ENCODE data around the gene EIF4A2. TPM values are rescaled to one million over a fixed set of nuclear protein-coding genes. Genes with fewer than 3 reads are reported as not detected.

EIF4A2 gene
- total and polyA plus RNA-seq, 2 of the 13 experiments (the other 11 are each of a cell fraction or from before 2014, with no cell fraction given) = 480 to 596 TPM

DNA sequence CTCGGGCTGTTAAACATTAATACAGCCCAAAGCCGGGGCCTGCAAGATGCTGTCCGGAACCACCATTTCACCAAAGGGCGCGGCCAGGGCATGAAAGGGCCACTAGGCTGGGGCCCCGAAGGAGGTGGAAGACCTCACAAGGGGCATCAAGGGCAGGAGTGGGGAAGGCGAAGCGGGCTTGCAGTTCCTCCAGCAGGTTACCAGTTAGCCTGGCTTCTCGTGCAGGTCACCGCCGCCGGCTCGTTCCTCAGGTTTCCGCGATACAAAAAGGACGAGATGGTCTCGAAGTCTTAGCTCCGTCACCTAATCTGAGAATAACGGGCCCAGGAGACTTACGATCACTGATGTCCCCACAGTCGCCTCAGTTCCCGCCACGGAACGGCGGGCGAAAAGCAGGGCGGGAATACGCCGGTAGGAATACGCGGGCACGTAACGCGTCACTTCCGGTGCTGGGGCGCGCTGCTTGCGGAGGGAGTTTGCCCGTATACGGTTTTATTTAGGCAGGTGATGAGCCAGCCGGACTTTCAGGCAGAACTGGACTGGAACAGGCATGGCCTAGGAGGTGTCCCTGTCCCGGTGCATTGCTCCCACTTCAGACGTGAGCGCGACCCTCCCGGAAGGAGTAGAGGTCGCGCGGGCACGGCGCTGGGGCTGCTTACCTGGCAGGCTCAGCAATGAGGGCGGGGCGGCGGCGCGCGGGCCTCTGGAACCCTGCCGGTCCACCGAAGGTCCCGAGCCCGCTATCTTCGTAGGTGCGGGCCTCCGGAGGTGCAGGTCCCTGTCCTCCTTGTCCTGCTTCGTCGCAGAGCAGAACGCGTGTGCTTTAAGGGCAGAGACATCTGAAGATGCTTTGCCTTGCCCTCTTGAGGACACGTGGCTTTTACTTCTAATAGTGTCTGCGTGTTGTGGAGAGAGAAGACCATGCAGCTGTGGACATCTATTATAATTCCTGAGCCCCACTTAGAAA is 23.0 kb downstream of the EIF4A2 start, which contains the start of gene RFC4 (continued):
- TF ChIP-seq ZNF121 (CRISPR knock-in tag; IDR thresholded peaks at IDR 0.05) (no peak), MEIS2 (CRISPR knock-in tag; IDR thresholded peaks at IDR 0.05) (no peak), REL (CRISPR knock-in tag; conservative IDR thresholded peaks at IDR 0.05) (0 out of 2 replicates have a peak, but pooled peaks have one; percentile 68), PHB2 (IDR thresholded peaks at IDR 0.05; ENCODE audit: partially characterized antibody) (no peak), ZNF468 (CRISPR knock-in tag; IDR thresholded peaks at IDR 0.05) (no peak), GLI4 (CRISPR knock-in tag; IDR thresholded peaks at IDR 0.05; ENCODE audit: borderline replicate concordance) (no peak; the same call in 1 of the 2 replicates), HOXA5 (CRISPR knock-in tag; IDR thresholded peaks at IDR 0.05) (peak; percentile 55; the same call in 1 of the 2 replicates), SATB2 (CRISPR knock-in tag; IDR thresholded peaks at IDR 0.05) (no peak), WIZ (CRISPR knock-in tag; IDR thresholded peaks at IDR 0.05) (no peak), HDAC1 (CRISPR knock-in tag; IDR thresholded peaks at IDR 0.05) (peak; percentile 81), KDM4B (CRISPR knock-in tag; IDR thresholded peaks at IDR 0.05) (peak; percentile 68; the same call in 1 of the 2 replicates), POLR2AphosphoS2 (IDR thresholded peaks at IDR 0.05; ENCODE audit: low read depth, low read length) (no peak), ZNF160 (CRISPR knock-in tag; IDR thresholded peaks at IDR 0.05) (peak; percentile 77; the same call in 1 of the 2 replicates), ZNF446 (CRISPR knock-in tag; IDR thresholded peaks at IDR 0.05) (peak; percentile 77; the same call in 1 of the 2 replicates), ISX (CRISPR knock-in tag; conservative IDR thresholded peaks at IDR 0.05) (no peak), ZNF616 (CRISPR knock-in tag; IDR thresholded peaks at IDR 0.05; ENCODE audit: low read depth) (no peak), PHF5A (CRISPR knock-in tag; IDR thresholded peaks at IDR 0.05; ENCODE audit: low read depth, unreplicated experiment) (no peak), FOXK2 (IDR thresholded peaks at IDR 0.05) (no peak), MED13 (CRISPR knock-in tag; IDR thresholded peaks at IDR 0.05) (no peak), PCBP1 (IDR thresholded peaks at IDR 0.05; ENCODE audit: borderline replicate concordance, low read depth, low read length) (no peak), SOX13 (IDR thresholded peaks at IDR 0.05) (no peak), SOX13 (CRISPR knock-in tag; conservative IDR thresholded peaks at IDR 0.05 in 1 of 2, IDR thresholded peaks at IDR 0.05 in 1 of 2) (peak in 1 of 2 experiments; percentile 44; a peak in 2 of 4 replicates), NRL (CRISPR knock-in tag; IDR thresholded peaks at IDR 0.05; ENCODE audit: borderline replicate concordance) (peak; percentile 71), ZNF549 (CRISPR knock-in tag; IDR thresholded peaks at IDR 0.05) (no peak), ZNF431 (CRISPR knock-in tag; IDR thresholded peaks at IDR 0.05; ENCODE audit: borderline replicate concordance, low read depth) (no peak; the same call in 1 of the 2 replicates), TRIM24 (CRISPR knock-in tag; IDR thresholded peaks at IDR 0.05) (no peak), ZMYM4 (CRISPR knock-in tag; IDR thresholded peaks at IDR 0.05) (peak; percentile 78; the same call in 1 of the 2 replicates), THAP11 (CRISPR knock-in tag; IDR thresholded peaks at IDR 0.05) (peak; percentile 92)
- TF ChIP-seq, protein P1, sequence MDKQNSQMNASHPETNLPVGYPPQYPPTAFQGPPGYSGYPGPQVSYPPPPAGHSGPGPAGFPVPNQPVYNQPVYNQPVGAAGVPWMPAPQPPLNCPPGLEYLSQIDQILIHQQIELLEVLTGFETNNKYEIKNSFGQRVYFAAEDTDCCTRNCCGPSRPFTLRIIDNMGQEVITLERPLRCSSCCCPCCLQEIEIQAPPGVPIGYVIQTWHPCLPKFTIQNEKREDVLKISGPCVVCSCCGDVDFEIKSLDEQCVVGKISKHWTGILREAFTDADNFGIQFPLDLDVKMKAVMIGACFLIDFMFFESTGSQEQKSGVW (CRISPR knock-in tag; IDR thresholded peaks at IDR 0.05; ENCODE audit: borderline replicate concordance) = no peak
- TF ChIP-seq, protein P2, sequence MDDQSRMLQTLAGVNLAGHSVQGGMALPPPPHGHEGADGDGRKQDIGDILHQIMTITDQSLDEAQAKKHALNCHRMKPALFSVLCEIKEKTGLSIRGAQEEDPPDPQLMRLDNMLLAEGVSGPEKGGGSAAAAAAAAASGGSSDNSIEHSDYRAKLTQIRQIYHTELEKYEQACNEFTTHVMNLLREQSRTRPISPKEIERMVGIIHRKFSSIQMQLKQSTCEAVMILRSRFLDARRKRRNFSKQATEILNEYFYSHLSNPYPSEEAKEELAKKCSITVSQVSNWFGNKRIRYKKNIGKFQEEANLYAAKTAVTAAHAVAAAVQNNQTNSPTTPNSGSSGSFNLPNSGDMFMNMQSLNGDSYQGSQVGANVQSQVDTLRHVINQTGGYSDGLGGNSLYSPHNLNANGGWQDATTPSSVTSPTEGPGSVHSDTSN (CRISPR knock-in tag; IDR thresholded peaks at IDR 0.05; ENCODE audit: borderline replicate concordance) = no peak
